Neural cell (in vitro differentiated cells): ENCODE measurements around the gene KCNE1. TPM values are rescaled to one million over a fixed set of nuclear protein-coding genes. Genes with fewer than 3 reads are reported as not detected.

Experiments used
- H2AFZ ChIP-seq: fragments of 200-600, 300-800 bp; sonication (generic), shearing (Covaris generic); 2 replicates; pipeline ENCODE4 v1.6.0; 2014; ENCODE audit warnings: low read depth, mild to moderate bottlenecking, antibody characterized with exemption, low read length, moderate library complexity
- H3F3A ChIP-seq: fragments of 200-600 bp; shearing (Covaris generic); 2 replicates; pipeline ENCODE4 v1.6.1; 2016; ENCODE audit warnings: mild to moderate bottlenecking, moderate library complexity, mixed read lengths, antibody characterized with exemption, low read length; ENCODE audit not compliant: insufficient read depth, poor library complexity, severe bottlenecking
- H3K27ac ChIP-seq: fragments of 200-600, 300-800 bp; sonication (generic), shearing (Covaris generic); 2 replicates; pipeline ENCODE4 v1.5.1; 2014; ENCODE audit warnings: mild to moderate bottlenecking, low read length, moderate library complexity
- H3K27me3 ChIP-seq: fragments of 300-800, 200-600 bp; sonication (generic), shearing (Covaris generic); 2 replicates; pipeline ENCODE4 v1.6.0; 2014; ENCODE audit warnings: mild to moderate bottlenecking, low read depth, low read length, moderate library complexity; ENCODE audit not compliant: insufficient read depth
- H3K36me3 ChIP-seq: fragments of 300-800, 200-600 bp; sonication (generic), shearing (Covaris generic); 2 replicates; pipeline ENCODE4 v1.5.1; 2014; ENCODE audit warnings: mild to moderate bottlenecking, antibody characterized with exemption, low read length, moderate library complexity; ENCODE audit not compliant: insufficient read depth
- H3K4me2 ChIP-seq: fragments of 300-800, 200-600 bp; sonication (generic), shearing (Covaris generic); 2 replicates; pipeline ENCODE4 v1.6.0; 2014; ENCODE audit warnings: mild to moderate bottlenecking, low read length
- H3K4me3 ChIP-seq: fragments of 300-800, 200-600 bp; sonication (generic), shearing (Covaris generic); 2 replicates; pipeline ENCODE4 v1.5.1; 2014; ENCODE audit warnings: mild to moderate bottlenecking, low read length, moderate library complexity
- H3K79me2 ChIP-seq: fragments of 200-600 bp; shearing (Covaris generic); replicated peaks from 2 replicates; pipeline ENCODE4 v1.6.0; 2014; ENCODE audit warnings: mild to moderate bottlenecking, low read length, moderate library complexity; ENCODE audit not compliant: insufficient read depth
- H3K9ac ChIP-seq: fragments of 300-800, 200-600 bp; sonication (generic), shearing (Covaris generic); 2 replicates; pipeline ENCODE4 v1.6.1; 2016; ENCODE audit warnings: mild to moderate bottlenecking, low read length, mixed read lengths
- H3K9me2 ChIP-seq: fragments of 200-600 bp; shearing (Covaris generic); 2 replicates; pipeline ENCODE4 v1.6.1; 2016; ENCODE audit warnings: mild to moderate bottlenecking, low read length, mixed read lengths; ENCODE audit not compliant: insufficient read depth
- H3K9me3 ChIP-seq: fragments of 200-600, 300-800 bp; sonication (generic), shearing (Covaris generic); 2 replicates; pipeline ENCODE4 v1.6.1; 2016; ENCODE audit warnings: mild to moderate bottlenecking, mixed run types, low read length, moderate library complexity, mixed read lengths
- H4K20me1 ChIP-seq: fragments of 200-600 bp; shearing (Covaris generic); 2 replicates; pipeline ENCODE4 v1.6.1; 2016; ENCODE audit warnings: mild to moderate bottlenecking, mixed run types; ENCODE audit not compliant: insufficient read depth
- EP300 ChIP-seq: fragments of 450-650 bp; conservative IDR thresholded peaks from 2 replicates; pipeline ENCODE4 v1.6.1; 2014; ENCODE audit warnings: antibody characterized with exemption, mild to moderate bottlenecking, moderate library complexity; ENCODE audit not compliant: poor library complexity, severe bottlenecking
- EZH2 ChIP-seq: fragments of 200-600, 300-800 bp; shearing (Covaris generic), sonication (generic); IDR thresholded peaks from 2 replicates; pipeline ENCODE4 v1.6.1; 2014; ENCODE audit warnings: antibody characterized with exemption, low read length, borderline replicate concordance, mild to moderate bottlenecking; ENCODE audit not compliant: insufficient read depth, poor library complexity, severe bottlenecking
- MXI1 ChIP-seq: fragments of 450-650 bp; conservative IDR thresholded peaks from 2 replicates; pipeline ENCODE4 v1.6.1; 2014; ENCODE audit warnings: antibody characterized with exemption, mild to moderate bottlenecking; ENCODE audit not compliant: poor library complexity, severe bottlenecking
- POLR2AphosphoS5 ChIP-seq: IDR thresholded peaks from 2 replicates; pipeline ENCODE4 v1.6.1; 2012
- RAD21 ChIP-seq: fragments of 450-650 bp; conservative IDR thresholded peaks from 2 replicates; pipeline ENCODE4 v1.6.1; 2014; ENCODE audit warnings: antibody characterized with exemption, mild to moderate bottlenecking, moderate library complexity
- SMC3 ChIP-seq: fragments of 450-650 bp; conservative IDR thresholded peaks from 2 replicates; pipeline ENCODE4 v1.6.1; 2014; ENCODE audit warnings: antibody characterized with exemption, mild to moderate bottlenecking, moderate library complexity; ENCODE audit not compliant: poor library complexity
- TAF1 ChIP-seq: IDR thresholded peaks from 2 replicates; pipeline ENCODE4 v1.6.1; 2012; ENCODE audit warnings: low read depth
- polyA plus RNA-seq: library from polyadenylated mRNA; depleted of rRNA; stranded (reverse); fragments of >200 nt; gene quantifications from 2 replicates; pipeline ENCODE4 v1.2.3, GENCODE V29; 2014
- TF ChIP-seq, protein P1 (sequence below): IDR thresholded peaks from 2 replicates; pipeline ENCODE4 v1.6.1; 2012; ENCODE audit warnings: borderline replicate concordance
- TF ChIP-seq, protein P2 (sequence below): fragments of 450-650 bp; IDR thresholded peaks from 2 replicates; pipeline ENCODE4 v1.5.1; 2014; ENCODE audit warnings: antibody characterized with exemption, mild to moderate bottlenecking, moderate library complexity; ENCODE audit not compliant: poor library complexity, severe bottlenecking

The KCNE1 gene
- polyA plus RNA-seq, 1 donor from 2014 or later = not detected

DNA sequence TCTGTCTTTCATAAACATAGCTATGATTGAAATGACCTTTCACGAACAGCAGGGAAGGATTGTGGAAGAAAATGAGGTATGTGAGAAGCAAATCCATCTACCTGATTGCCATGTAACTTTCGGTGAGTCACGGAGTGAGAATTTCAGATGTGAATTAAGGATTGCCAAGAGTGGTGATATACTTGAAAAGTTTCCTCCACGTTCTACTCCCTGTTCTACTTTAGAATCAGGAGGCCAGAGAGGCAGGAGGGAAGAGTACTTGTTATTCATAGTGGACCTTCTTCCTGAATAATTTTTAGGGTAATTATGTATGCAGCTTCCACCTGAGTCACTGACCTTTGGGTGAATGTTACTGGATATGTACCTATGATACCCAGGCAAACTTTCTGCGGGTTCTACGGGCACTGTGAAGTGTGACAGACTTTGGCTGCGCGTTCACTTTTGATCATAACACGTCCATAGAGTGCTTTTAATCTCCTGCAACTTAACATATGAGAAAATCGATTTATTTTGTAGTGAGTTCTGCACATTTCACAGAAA is 2.6 kb upstream of the KCNE1 start:
- no peaks in the 10 kb centered on the region for H3F3A ChIP-seq
- H3K4me2 ChIP-seq = no peak overlapping the region
- H2AFZ ChIP-seq = no peak overlapping the region
- H3K9ac ChIP-seq = no peak overlapping the region
- no peaks in the 10 kb centered on the region for H3K79me2 ChIP-seq
- no peaks in the 10 kb centered on the region for H3K9me3 ChIP-seq
- no peak for TF ChIP-seq RAD21
- TF ChIP-seq EP300 = no peak
- TF ChIP-seq, protein P1, sequence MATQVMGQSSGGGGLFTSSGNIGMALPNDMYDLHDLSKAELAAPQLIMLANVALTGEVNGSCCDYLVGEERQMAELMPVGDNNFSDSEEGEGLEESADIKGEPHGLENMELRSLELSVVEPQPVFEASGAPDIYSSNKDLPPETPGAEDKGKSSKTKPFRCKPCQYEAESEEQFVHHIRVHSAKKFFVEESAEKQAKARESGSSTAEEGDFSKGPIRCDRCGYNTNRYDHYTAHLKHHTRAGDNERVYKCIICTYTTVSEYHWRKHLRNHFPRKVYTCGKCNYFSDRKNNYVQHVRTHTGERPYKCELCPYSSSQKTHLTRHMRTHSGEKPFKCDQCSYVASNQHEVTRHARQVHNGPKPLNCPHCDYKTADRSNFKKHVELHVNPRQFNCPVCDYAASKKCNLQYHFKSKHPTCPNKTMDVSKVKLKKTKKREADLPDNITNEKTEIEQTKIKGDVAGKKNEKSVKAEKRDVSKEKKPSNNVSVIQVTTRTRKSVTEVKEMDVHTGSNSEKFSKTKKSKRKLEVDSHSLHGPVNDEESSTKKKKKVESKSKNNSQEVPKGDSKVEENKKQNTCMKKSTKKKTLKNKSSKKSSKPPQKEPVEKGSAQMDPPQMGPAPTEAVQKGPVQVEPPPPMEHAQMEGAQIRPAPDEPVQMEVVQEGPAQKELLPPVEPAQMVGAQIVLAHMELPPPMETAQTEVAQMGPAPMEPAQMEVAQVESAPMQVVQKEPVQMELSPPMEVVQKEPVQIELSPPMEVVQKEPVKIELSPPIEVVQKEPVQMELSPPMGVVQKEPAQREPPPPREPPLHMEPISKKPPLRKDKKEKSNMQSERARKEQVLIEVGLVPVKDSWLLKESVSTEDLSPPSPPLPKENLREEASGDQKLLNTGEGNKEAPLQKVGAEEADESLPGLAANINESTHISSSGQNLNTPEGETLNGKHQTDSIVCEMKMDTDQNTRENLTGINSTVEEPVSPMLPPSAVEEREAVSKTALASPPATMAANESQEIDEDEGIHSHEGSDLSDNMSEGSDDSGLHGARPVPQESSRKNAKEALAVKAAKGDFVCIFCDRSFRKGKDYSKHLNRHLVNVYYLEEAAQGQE = no peak
- no peak for TF ChIP-seq POLR2AphosphoS5
- TF ChIP-seq EZH2 = no peak
- TF ChIP-seq, protein P2, sequence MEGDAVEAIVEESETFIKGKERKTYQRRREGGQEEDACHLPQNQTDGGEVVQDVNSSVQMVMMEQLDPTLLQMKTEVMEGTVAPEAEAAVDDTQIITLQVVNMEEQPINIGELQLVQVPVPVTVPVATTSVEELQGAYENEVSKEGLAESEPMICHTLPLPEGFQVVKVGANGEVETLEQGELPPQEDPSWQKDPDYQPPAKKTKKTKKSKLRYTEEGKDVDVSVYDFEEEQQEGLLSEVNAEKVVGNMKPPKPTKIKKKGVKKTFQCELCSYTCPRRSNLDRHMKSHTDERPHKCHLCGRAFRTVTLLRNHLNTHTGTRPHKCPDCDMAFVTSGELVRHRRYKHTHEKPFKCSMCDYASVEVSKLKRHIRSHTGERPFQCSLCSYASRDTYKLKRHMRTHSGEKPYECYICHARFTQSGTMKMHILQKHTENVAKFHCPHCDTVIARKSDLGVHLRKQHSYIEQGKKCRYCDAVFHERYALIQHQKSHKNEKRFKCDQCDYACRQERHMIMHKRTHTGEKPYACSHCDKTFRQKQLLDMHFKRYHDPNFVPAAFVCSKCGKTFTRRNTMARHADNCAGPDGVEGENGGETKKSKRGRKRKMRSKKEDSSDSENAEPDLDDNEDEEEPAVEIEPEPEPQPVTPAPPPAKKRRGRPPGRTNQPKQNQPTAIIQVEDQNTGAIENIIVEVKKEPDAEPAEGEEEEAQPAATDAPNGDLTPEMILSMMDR = no peak
- no peak for TF ChIP-seq TAF1
- H3K27me3 ChIP-seq = no peaks in the 10 kb centered on the region
- H3K9me2 ChIP-seq = no peaks in the 10 kb centered on the region
- H3K4me3 ChIP-seq = no peak overlapping the region
- no peaks in the 10 kb centered on the region for H4K20me1 ChIP-seq
- H3K27ac ChIP-seq = no peak overlapping the region
- no peaks in the 10 kb centered on the region for H3K36me3 ChIP-seq

DNA sequence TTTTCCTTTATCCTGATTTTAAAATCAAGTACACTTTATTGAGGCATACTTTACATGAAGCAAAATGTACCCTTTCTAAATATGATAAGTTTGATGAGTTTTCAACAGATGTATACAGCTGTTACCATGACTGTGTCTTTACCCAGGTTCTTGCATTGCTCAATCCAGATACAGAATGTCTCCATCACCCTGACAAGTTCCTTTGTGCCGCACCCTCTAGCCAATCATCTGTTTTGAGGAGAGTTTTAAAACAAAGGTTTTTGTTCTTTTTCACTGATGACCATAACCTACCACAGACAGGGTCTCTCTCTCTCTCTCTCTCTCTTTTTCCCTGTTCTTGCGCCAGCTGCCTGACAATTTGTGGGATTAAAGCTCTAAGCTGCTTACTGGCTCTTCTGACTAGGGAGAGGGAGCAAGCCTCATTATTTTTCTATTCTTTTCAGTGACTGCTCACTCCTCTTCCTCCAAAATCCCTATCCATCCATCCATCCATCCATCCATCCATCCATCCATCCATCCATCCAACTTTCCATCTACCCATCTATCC is 1.2 kb upstream of the KCNE1 start:
- Histone ChIP-seq H2AFZ (no peak overlapping the region), H3K9me2 (no peaks in the 10 kb centered on the region), H3F3A (no peaks in the 10 kb centered on the region), H3K4me2 (no peak overlapping the region), H3K36me3 (no peaks in the 10 kb centered on the region), H3K9me3 (no peaks in the 10 kb centered on the region), H3K79me2 (no peaks in the 10 kb centered on the region), H3K27ac (no peak overlapping the region), H4K20me1 (no peaks in the 10 kb centered on the region), H3K9ac (no peak overlapping the region), H3K4me3 (no peak overlapping the region), H3K27me3 (no peaks in the 10 kb centered on the region)
- TF ChIP-seq EZH2 (no peak), TAF1 (no peak), MXI1 (no peak), SMC3 (no peak), POLR2AphosphoS5 (no peak), RAD21 (no peak), EP300 (no peak)
- TF ChIP-seq, protein P2 = no peak
- TF ChIP-seq, protein P1 = no peak
